KMS-11 (cell line): Measurements from ENCODE around the gene CELA3B.

Source experiments
- H2AFZ ChIP-seq: fragments of 200-600 bp; sonication (generic); 2 replicates; pipeline ENCODE4 v1.6.1; 2016; ENCODE audit warnings: antibody characterized with exemption, mixed run types, low read depth
- H3K27ac ChIP-seq: fragments of 200-600 bp; sonication (generic); 2 replicates; pipeline ENCODE4 v1.6.1; 2016; ENCODE audit warnings: mild to moderate bottlenecking, mixed run types
- H3K27me3 ChIP-seq: fragments of 200-600 bp; sonication (generic); 2 replicates; pipeline ENCODE4 v1.6.1; 2017; ENCODE audit warnings: mild to moderate bottlenecking, low read depth, mixed run types, moderate library complexity; ENCODE audit not compliant: insufficient read depth
- H3K36me3 ChIP-seq: fragments of 200-600 bp; sonication (generic); 2 replicates; pipeline ENCODE4 v1.6.1; 2017; ENCODE audit warnings: mild to moderate bottlenecking, mixed run types; ENCODE audit not compliant: insufficient read depth
- H3K4me1 ChIP-seq: fragments of 200-600 bp; sonication (generic); 2 replicates; pipeline ENCODE4 v1.6.1; 2016; ENCODE audit warnings: mild to moderate bottlenecking, low read depth, mixed run types; ENCODE audit not compliant: poor library complexity, severe bottlenecking
- H3K4me2 ChIP-seq: fragments of 200-600 bp; sonication (generic); 2 replicates; pipeline ENCODE4 v1.7.0; 2016; ENCODE audit warnings: mild to moderate bottlenecking, mixed run types
- H3K4me3 ChIP-seq: fragments of 200-600 bp; sonication (generic); IDR thresholded peaks from 2 replicates; pipeline ENCODE4 v1.6.1; 2017; ENCODE audit warnings: low read depth, low read length, mixed read lengths; ENCODE audit not compliant: insufficient read depth
- H3K79me2 ChIP-seq: fragments of 200-600 bp; sonication (generic); 2 replicates; pipeline ENCODE4 v1.6.1; 2016; ENCODE audit warnings: low read depth, mixed run types; ENCODE audit not compliant: insufficient read depth
- H3K9ac ChIP-seq: fragments of 200-600 bp; sonication (generic); 2 replicates; pipeline ENCODE4 v1.6.1; 2016; ENCODE audit warnings: mild to moderate bottlenecking, mixed run types
- H4K20me1 ChIP-seq: fragments of 200-600 bp; sonication (generic); 2 replicates; pipeline ENCODE4 v1.6.1; 2016; ENCODE audit warnings: mild to moderate bottlenecking, mixed run types; ENCODE audit not compliant: insufficient read depth
- CTCF ChIP-seq: fragments of 200-600 bp; sonication (generic); conservative IDR thresholded peaks from 2 replicates; pipeline ENCODE4 v1.6.1; 2017; ENCODE audit warnings: low read depth, mild to moderate bottlenecking, antibody characterized with exemption, low read length, moderate library complexity, mixed read lengths

The CELA3B gene

DNA sequence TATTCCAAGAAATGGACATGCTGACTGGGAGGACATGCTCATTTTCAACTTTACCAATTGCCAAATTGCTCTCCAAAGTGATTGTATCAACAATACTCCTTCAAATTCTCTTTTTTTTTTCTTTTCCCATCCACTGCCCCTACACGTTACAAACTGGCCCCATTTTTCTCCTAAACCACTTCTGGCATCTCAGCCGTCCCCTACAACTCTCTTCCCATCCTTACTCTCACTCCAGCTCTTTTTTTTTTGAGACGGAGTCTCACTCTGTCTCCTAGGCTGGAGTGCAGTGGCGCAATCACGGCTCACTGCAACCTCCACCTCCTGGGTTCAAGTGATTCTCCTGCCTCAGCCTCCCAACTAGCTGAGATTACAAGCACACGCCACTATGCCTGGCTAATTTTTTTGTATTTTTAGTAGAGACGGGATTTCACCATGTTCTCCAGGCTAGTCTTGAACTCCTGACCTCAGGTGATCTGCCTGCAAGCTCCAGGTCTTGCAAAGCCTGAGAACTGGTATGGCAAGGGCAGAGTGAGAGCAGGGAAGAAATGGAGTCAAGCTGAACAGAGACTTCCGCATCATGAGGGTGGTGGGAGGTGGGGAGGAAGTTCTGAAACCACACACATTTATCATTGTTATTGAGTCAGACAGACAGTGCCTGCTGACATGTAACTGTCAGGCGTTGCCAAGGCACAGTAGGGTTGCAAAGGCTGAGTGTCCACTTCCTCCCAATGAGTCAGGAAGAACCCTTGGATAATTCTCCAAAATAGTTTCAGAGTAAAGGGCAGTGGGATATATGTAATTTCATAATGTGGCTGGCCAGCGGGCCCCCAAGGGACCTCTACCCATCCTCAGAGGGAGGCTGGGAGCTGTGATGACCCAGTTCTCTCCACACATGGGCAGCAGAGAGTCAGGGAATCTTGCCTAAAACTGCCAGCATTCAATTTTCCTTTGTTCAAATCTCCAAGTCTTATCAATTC, 42.0 kb downstream of the CELA3B start:
- H2AFZ ChIP-seq = no peak overlapping the region
- peaks cover 9% of the 10 kb centered on the region for H3K4me1 ChIP-seq
- H3K36me3 ChIP-seq = no peaks in the 10 kb centered on the region
- no peak overlapping the region for H3K9ac ChIP-seq
- H3K27ac ChIP-seq = no peak overlapping the region
- no peaks in the 10 kb centered on the region for H3K79me2 ChIP-seq
- H3K27me3 ChIP-seq = no peaks in the 10 kb centered on the region
- no peak for TF ChIP-seq CTCF
- no peak overlapping the region for H3K4me3 ChIP-seq
- H4K20me1 ChIP-seq = no peaks in the 10 kb centered on the region
- no peak overlapping the region for H3K4me2 ChIP-seq

GRCh38 chr1:22021061-22021460, 44.2 kb downstream of the CELA3B start:
- H3K9ac ChIP-seq = no peak overlapping the region
- H3K27me3 ChIP-seq = no peaks in the 10 kb centered on the region
- no peaks in the 10 kb centered on the region for H4K20me1 ChIP-seq
- no peaks in the 10 kb centered on the region for H3K36me3 ChIP-seq
- H3K4me3 ChIP-seq = no peak overlapping the region
- H3K4me2 ChIP-seq = no peak overlapping the region
- H3K4me1 ChIP-seq = peaks cover 11% of the 10 kb centered on the region
- H3K27ac ChIP-seq = no peak overlapping the region
- no peaks in the 10 kb centered on the region for H3K79me2 ChIP-seq
- no peak overlapping the region for H2AFZ ChIP-seq
- TF ChIP-seq CTCF = no peak

- Histone ChIP-seq H3K79me2 (no peaks in the 10 kb centered on the region), H2AFZ (peak overlapping the region; percentile 73), H3K27me3 (no peaks in the 10 kb centered on the region), H3K9ac (peak overlapping the region; percentile 97; the same call in 1 of the 2 replicates), H3K4me2 (peak overlapping the region; percentile 81), H3K36me3 (no peaks in the 10 kb centered on the region), H3K4me3 (no peak overlapping the region), H4K20me1 (no peaks in the 10 kb centered on the region), H3K4me1 (peaks cover 19% of the 10 kb centered on the region), H3K27ac (peak overlapping the region; percentile 98)
- TF ChIP-seq CTCF = no peak; the same call in 1 of the 2 replicates
Measured at GRCh38 chr1:22024485-22025367, 47.9 kb downstream of the CELA3B start.

DNA sequence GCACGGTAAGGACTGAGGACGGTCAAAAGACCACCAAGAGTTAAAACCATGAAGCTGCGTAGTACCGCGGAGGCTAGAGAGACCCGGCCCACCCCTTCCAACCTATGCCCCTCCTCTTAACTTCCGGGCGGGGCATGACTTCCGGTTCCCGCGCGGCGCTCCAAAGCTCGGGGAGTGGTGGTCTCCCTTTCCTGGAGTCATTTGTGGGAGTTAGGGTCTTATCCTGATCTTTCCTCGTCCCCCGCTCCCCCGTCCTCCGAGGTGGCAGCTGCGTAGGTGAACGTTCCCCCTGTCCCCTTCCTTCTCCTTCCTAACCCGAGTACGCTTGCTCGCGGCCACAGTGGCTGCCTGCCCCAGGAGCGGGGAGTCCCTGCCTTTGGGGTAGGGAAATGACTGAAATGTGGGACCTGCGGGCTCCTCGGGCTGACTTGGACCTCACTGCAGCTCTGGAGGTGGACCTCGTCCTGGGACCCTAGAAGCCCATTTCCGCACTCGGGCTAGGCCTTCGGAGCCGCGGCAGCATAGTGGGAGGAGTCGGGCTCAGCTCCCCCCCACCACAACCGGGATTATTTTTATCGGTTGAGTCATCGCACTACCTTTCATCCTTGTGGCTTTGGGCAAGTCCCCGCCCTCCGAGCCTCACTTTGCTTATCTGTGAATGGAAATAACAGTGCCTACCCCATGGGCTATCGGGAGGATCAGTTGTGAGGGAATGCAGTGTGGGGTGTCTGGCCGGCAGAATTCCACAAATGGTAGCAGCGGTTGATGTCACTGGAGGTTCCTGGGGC, 48.7 kb downstream of the CELA3B start:
- Histone ChIP-seq H3K36me3 (no peaks in the 10 kb centered on the region), H4K20me1 (no peaks in the 10 kb centered on the region), H3K27me3 (no peaks in the 10 kb centered on the region), H3K9ac (peak overlapping the region; percentile 97), H3K4me1 (peaks cover 19% of the 10 kb centered on the region), H3K27ac (peak overlapping the region; percentile 98), H3K4me2 (peak overlapping the region; percentile 81), H3K4me3 (peak overlapping the region; percentile 87), H2AFZ (peak overlapping the region; percentile 73), H3K79me2 (no peaks in the 10 kb centered on the region)
- TF ChIP-seq CTCF = no peak
